OCI-LY7 (cell line): Measurements from ENCODE around the gene FOXD2.

Source experiments
- CTCF ChIP-seq: fragments of 200-600 bp; sonication (generic); conservative IDR thresholded peaks from 2 replicates; pipeline ENCODE4 v1.5.1; 2014; ENCODE audit warnings: mild to moderate bottlenecking, antibody characterized with exemption, low read length, moderate library complexity, mixed read lengths
- EZH2phosphoT487 ChIP-seq: fragments of 200-600 bp; sonication (generic); IDR thresholded peaks from 2 replicates; pipeline ENCODE4 v1.6.1; 2018; ENCODE audit warnings: low read depth, borderline replicate concordance, mild to moderate bottlenecking, mixed run types, antibody characterized with exemption, low read length, moderate library complexity, mixed read lengths

DNA sequence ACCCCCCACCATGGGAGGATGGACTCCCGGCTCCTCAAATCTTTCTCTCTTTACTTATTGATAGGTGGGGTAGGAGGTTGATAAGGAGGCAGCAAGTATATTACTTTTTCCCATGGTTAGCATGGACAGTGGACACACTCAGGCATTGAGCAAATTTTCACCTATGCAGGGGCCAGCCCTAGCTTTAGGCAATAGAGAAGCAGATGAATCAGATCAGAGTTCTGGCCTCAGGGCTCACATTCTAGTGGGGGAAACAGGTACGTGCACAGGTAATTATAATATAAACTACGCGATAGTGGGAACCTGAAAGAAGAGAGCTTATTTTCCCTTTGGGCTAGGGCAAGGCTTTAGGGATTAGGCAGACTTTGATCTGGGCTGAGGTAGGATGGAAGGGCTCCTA lies 35.3 kb upstream of the FOXD2 start:
- no peak for TF ChIP-seq CTCF
- no peak for TF ChIP-seq EZH2phosphoT487
